Heart left ventricle (tissue), 16 donors: Measurements from ENCODE around the gene AGR2. TPM values are rescaled to one million over a fixed set of nuclear protein-coding genes. Genes with fewer than 3 reads are reported as not detected.

Experiments used
- ATAC-seq, 4 donors: fragments of 200-7000 bp; cut with Tn5 transposase; one replicate each; pipeline ENCODE4 v1.9.1; 2020 to 2022; ENCODE audit warnings: moderate library complexity in 4 of 4, mild to moderate bottlenecking in 3 of 4, moderate number of reproducible peaks in 1 of 4
- DNase-seq, 5 donors: peaks; one replicate each; pipeline ENCODE4 v3.0.0-alpha.2; 2020
- H3K27ac ChIP-seq, 12 donors: fragments of 200-600 bp; sonication (generic) in 4 of 12; one replicate each; pipeline versions ENCODE4 v1.5.0 to v1.8.0; 2016 to 2022; ENCODE audit warnings: mild to moderate bottlenecking in 2 of 12
- H3K27me3 ChIP-seq, 9 donors: fragments of 200-600 bp; sonication (generic) in 2 of 9; one replicate each; pipeline versions ENCODE4 v1.5.1 to v1.8.0; 2016 to 2022; ENCODE audit warnings: mild to moderate bottlenecking in 3 of 9
- H3K36me3 ChIP-seq, 9 donors: fragments of 200-600 bp; sonication (generic) in 2 of 9; one replicate each; pipeline versions ENCODE4 v1.5.0 to v1.8.0; 2018 to 2022; ENCODE audit warnings: mild to moderate bottlenecking in 2 of 9
- H3K4me1 ChIP-seq, 12 donors: fragments of 200-600 bp; sonication (generic) in 4 of 12; one replicate each; pipeline versions ENCODE4 v1.5.0 to v1.8.0; 2016 to 2022; ENCODE audit warnings: mild to moderate bottlenecking in 3 of 12
- H3K4me3 ChIP-seq, 12 donors: fragments of 200-600 bp; sonication (generic) in 4 of 12; one replicate each; pipeline versions ENCODE4 v1.5.0 to v1.8.0; 2017 to 2022; ENCODE audit warnings: mild to moderate bottlenecking in 9 of 12, moderate library complexity in 4 of 12
- H3K9me3 ChIP-seq, 12 donors: fragments of 200-600 bp; sonication (generic) in 4 of 12; one replicate each; pipeline versions ENCODE4 v1.5.0 to v1.8.0; 2016 to 2022; ENCODE audit warnings: mild to moderate bottlenecking in 1 of 12
- CTCF ChIP-seq, 12 donors: fragments of 200-600 bp; sonication (generic) in 4 of 12; IDR thresholded peaks; one replicate each; pipeline versions ENCODE4 v1.5.0 to v1.8.0; 2018 to 2022; ENCODE audit warnings: antibody characterized with exemption in 12 of 12, mild to moderate bottlenecking in 5 of 12
- POLR2A ChIP-seq, 2 donors: fragments of 450-650 bp; IDR thresholded peaks; one replicate each; pipeline ENCODE4 v1.6.1; 2017; ENCODE audit warnings: antibody characterized with exemption in 2 of 2, mild to moderate bottlenecking in 2 of 2, moderate library complexity in 2 of 2
- WGBS, 4 donors: extraction: QIAGEN DNeasy Blood & Tissue Kit in 2 of 4; methylation state at CpG; one replicate each; pipeline versions ENCODE4 v1.1.5 to v1.1.7; 2013 to 2018; 5-methylcytosine and 5-hydroxymethylcytosine counted together
- intact Hi-C, 10 donors: fragments of 100-400 bp; cut with DNase I; formaldehyde crosslinking; loops; one replicate each; pipeline versions ENCODE4 v1.11.1 to v1.14.2; 2022
- polyA plus RNA-seq, 2 donors: library from polyadenylated mRNA; stranded (reverse); fragments of 200-250 nt; gene quantifications; one replicate each; pipeline ENCODE4 v1.2.3, GENCODE V29; 2013
- total RNA-seq, 9 donors: library from RNA; depleted of rRNA in 2 of 9; stranded (reverse); fragments of >200 nt in 2 of 9; fragmentation: NEBNext Ultra II Directional in 3 of 9; extraction: Animal tissue kit (Norgen Biotek cat#: 25700) in 3 of 9; gene quantifications; one replicate each; pipeline versions ENCODE4 v1.1.0 to v1.2.4, GENCODE V29; 2016 to 2023
- donor health status: ischemic (EF 13 %, LVEDD 7.1; RV severe dilation, severe dysfunction).
- donor health status: healthy with polysubstance abuse.
- donor health status: DM: no; HTN: yes; CAD: no.
- donor health status: DM: no; HTN: no; CAD: no.
- donor health status: ischemic (EF 25% LVEDD 6.9; RV normal size, moderate dysfunction).
- donor health status: ischemic (EF 25% LVEDD 5.7; RV mildly dilated, moderate dysfunction).
- donor health status: healthy.
- donor health status: DM: yes; HTN: yes; CAD: no.
- donor health status: ischemic (EF 35%, LVEDD 5.7; RV mildly dilated, moderate dysfunction).
- donor health status: nonischemic (EF 11% LVEDD 7.7; RV severe dilation, severe dysfunction).
- donor health status: DM: yes; HTN: yes; CAD: no.
- donor health status: PGD.
- donor health status: ischemic (EF 29% LVEDD 5.4; RV normal size, mild dysfunction).
- donor health status: nonischemic (EF 23%, LVEDD 6.1; RV moderate dilation, normal function).

Gene AGR2
- total and polyA plus RNA-seq, 11 donors: 0.37 TPM; not detected in 10

GRCh38 chr7:16765436-16765859 is 39.4 kb downstream of the AGR2 start:
- peak in 2 of 4 donors; percentile 31 to 73 for ATAC-seq
- H3K27me3 ChIP-seq: no peaks in the 10 kb centered on the region
- no peak overlapping the region for H3K4me3 ChIP-seq
- no peak for DNase-seq
- peaks cover 0 to 11% (median 0%) of the 10 kb centered on the region in 12 donors for H3K4me1 ChIP-seq
- H3K27ac ChIP-seq: peak overlapping the region; percentile 49 to 74 (median 71)
- H3K9me3 ChIP-seq: peaks cover 0 to 12% (median 0%) of the 10 kb centered on the region in 12 donors
- WGBS, 4 donors: 63 to 73% (median 71%) methylated on average over 2 of the region's 2 CpGs
- TF ChIP-seq CTCF (IDR thresholded peaks at IDR 0.05) (no peak), POLR2A (IDR thresholded peaks at IDR 0.05) (no peak)
- no peaks in the 10 kb centered on the region for H3K36me3 ChIP-seq
- intact Hi-C loops: no loop called here

DNA sequence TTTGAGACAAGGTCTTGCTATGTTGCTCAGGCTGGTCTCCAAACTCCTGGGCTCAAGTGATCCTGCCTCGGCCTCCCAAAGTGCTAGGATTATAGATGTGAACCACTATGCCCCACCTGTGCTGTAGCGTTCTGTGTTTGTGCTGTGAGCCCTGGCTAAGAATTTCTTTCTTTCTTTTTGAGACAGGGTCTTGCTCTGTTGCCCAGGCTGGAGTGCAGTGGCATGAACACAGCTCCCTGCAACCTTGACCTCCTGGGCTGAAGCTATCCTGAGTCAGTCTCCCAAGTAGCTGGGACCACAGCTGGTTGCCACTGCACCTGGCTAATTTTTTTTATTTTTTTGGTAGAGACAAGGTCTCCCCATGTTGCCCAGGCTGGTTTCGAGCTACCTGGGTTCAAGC is 39.9 kb downstream of the AGR2 start:
- H3K4me3 ChIP-seq: no peak overlapping the region
- H3K4me1 ChIP-seq: peaks cover 0 to 11% (median 0%) of the 10 kb centered on the region in 12 donors
- peaks cover 0 to 12% (median 0%) of the 10 kb centered on the region in 12 donors for H3K9me3 ChIP-seq
- H3K27me3 ChIP-seq: no peaks in the 10 kb centered on the region
- peak in 1 of 4 donors; percentile 9 for ATAC-seq
- TF ChIP-seq POLR2A (IDR thresholded peaks at IDR 0.05): no peak
- no peak for TF ChIP-seq CTCF (IDR thresholded peaks at IDR 0.05)
- no peaks in the 10 kb centered on the region for H3K36me3 ChIP-seq
- H3K27ac ChIP-seq: peak overlapping the region; percentile 49 to 74 (median 71)
- intact Hi-C loops: no loop called here
- 96 to 100% (median 97%) methylated on average over 3 of the region's 3 CpGs for WGBS, 4 donors
- DNase-seq: no peak

- intact Hi-C loops: no loop called here
- ATAC-seq (no peak), DNase-seq (no peak)
- H3K4me3 ChIP-seq: no peak overlapping the region
- peaks cover 0 to 11% (median 0%) of the 10 kb centered on the region in 12 donors for H3K4me1 ChIP-seq
- WGBS, 4 donors: 86 to 88% (median 87%) methylated on average over 4 of the region's 4 CpGs
- no peaks in the 10 kb centered on the region for H3K9me3 ChIP-seq
- no peaks in the 10 kb centered on the region for H3K27me3 ChIP-seq
- no peak overlapping the region for H3K27ac ChIP-seq
- TF ChIP-seq CTCF (IDR thresholded peaks at IDR 0.05) (no peak), POLR2A (IDR thresholded peaks at IDR 0.05) (no peak)
- H3K36me3 ChIP-seq: no peaks in the 10 kb centered on the region
Observed at GRCh38 chr7:16762177-16762576, 42.6 kb downstream of the AGR2 start.

DNA sequence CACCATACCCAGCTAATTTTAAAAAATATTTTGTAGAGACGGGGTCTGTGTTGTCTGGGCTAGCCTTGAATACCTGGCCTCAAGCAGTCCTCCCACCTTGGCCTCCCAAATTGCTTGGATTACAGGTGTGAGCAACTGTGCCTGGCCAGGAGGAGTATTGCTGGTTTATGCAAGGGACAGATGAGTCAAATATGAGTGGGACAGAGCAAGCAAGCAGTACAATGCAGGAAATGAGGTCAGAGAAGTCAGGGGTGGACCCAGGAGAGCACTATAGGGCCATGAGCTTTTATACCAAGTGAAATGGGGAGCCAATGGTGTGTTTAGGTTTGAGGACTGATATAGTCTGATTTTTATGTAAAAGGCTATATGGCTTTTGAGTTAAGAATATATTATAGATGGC is 45.0 kb downstream of the AGR2 start:
- ATAC-seq: no peak
- TF ChIP-seq CTCF (IDR thresholded peaks at IDR 0.05) (no peak), POLR2A (IDR thresholded peaks at IDR 0.05) (no peak)
- H3K27me3 ChIP-seq: no peaks in the 10 kb centered on the region
- 91 to 100% (median 95%) methylated on average over 1 of the region's 1 CpG for WGBS, 4 donors
- no peak overlapping the region for H3K4me3 ChIP-seq
- H3K4me1 ChIP-seq: peaks cover 0 to 14% (median 5%) of the 10 kb centered on the region in 12 donors
- intact Hi-C loops: no loop called here
- DNase-seq: no peak
- no peaks in the 10 kb centered on the region for H3K36me3 ChIP-seq
- no peak overlapping the region for H3K27ac ChIP-seq
- no peaks in the 10 kb centered on the region for H3K9me3 ChIP-seq
